ENCODE results near the gene IRF1.
A peak's percentile ranks its signal among the peaks of the same experiment; 100 is the strongest.

The IRF1 gene

GRCh38 chr5:132435447-132435846, 55.1 kb downstream of the IRF1 start:
- Histone ChIP-seq H3K27ac (peak overlapping the region; percentile 89), H3K4me3 (ENCODE audit: low read depth in 1 of 2, low read length in 1 of 2) (no peak overlapping the region), H3K4me1 (ENCODE audit: control insufficient read depth in 1 of 2, insufficient read depth in 1 of 2, low read depth in 1 of 2, low read length in 1 of 2) (peaks cover 63 to 74% of the 10 kb centered on the region in 2 experiments), H3K27me3 (no peaks in the 10 kb centered on the region), H3K36me3 (no peaks in the 10 kb centered on the region), H3K9me3 (no peaks in the 10 kb centered on the region)
- TF ChIP-seq CTCF (IDR thresholded peaks at IDR 0.05), result no peak

- no peak for TF ChIP-seq CTCF (IDR thresholded peaks at IDR 0.05)
- Histone ChIP-seq H3K36me3 (no peaks in the 10 kb centered on the region), H3K27ac (peak overlapping the region; percentile 52), H3K4me1 (ENCODE audit: control insufficient read depth in 1 of 2, insufficient read depth in 1 of 2, low read depth in 1 of 2, low read length in 1 of 2) (peaks cover 69 to 80% of the 10 kb centered on the region in 2 experiments), H3K4me3 (ENCODE audit: low read depth in 1 of 2, low read length in 1 of 2) (no peak overlapping the region), H3K27me3 (no peaks in the 10 kb centered on the region), H3K9me3 (no peaks in the 10 kb centered on the region)
Measured at GRCh38 chr5:132434416-132435286, 55.9 kb downstream of the IRF1 start.

GRCh38 chr5:132433141-132433540, 57.4 kb downstream of the IRF1 start:
- Histone ChIP-seq H3K27ac (no peak overlapping the region), H3K36me3 (no peaks in the 10 kb centered on the region), H3K4me1 (ENCODE audit: control insufficient read depth in 1 of 2, insufficient read depth in 1 of 2, low read depth in 1 of 2, low read length in 1 of 2) (peaks cover 69 to 81% of the 10 kb centered on the region in 2 experiments), H3K9me3 (no peaks in the 10 kb centered on the region), H3K27me3 (no peaks in the 10 kb centered on the region), H3K4me3 (ENCODE audit: low read depth in 1 of 2, low read length in 1 of 2) (no peak overlapping the region)
- no peak for TF ChIP-seq CTCF (IDR thresholded peaks at IDR 0.05)

GRCh38 chr5:132431632-132432031, 58.9 kb downstream of the IRF1 start:
- H3K36me3 ChIP-seq, result no peaks in the 10 kb centered on the region
- peak overlapping the region; percentile 55 for H3K27ac ChIP-seq
- no peak for TF ChIP-seq CTCF (IDR thresholded peaks at IDR 0.05)
- no peaks in the 10 kb centered on the region for H3K27me3 ChIP-seq
- no peak overlapping the region for H3K4me3 ChIP-seq (ENCODE audit: low read depth in 1 of 2, low read length in 1 of 2)
- peaks cover 69 to 81% of the 10 kb centered on the region in 2 experiments for H3K4me1 ChIP-seq (ENCODE audit: control insufficient read depth in 1 of 2, insufficient read depth in 1 of 2, low read depth in 1 of 2, low read length in 1 of 2)
- no peaks in the 10 kb centered on the region for H3K9me3 ChIP-seq

Data from neutrophil (primary cell).